HG03439 (cell line): ENCODE results near the gene CHN2.

Experiments used
- ATAC-seq: cut with Tn5 transposase; IDR thresholded peaks from one replicate; pipeline ENCODE4 v1.9.1; 2021; ENCODE audit warnings: mild to moderate bottlenecking, moderate library complexity; ENCODE audit not compliant: unreplicated experiment

Gene CHN2

GRCh38 chr7:29483219-29484104, 288.9 kb downstream of the CHN2 start:
- ATAC-seq: no peak

GRCh38 chr7:29484280-29484679, 289.7 kb downstream of the CHN2 start:
- no peak for ATAC-seq

GRCh38 chr7:29485339-29486190, 291.0 kb downstream of the CHN2 start:
- ATAC-seq: no peak

- no peak for ATAC-seq
These were observed 291.7 kb downstream of the CHN2 start for GRCh38 chr7:29486191-29486700.

- ATAC-seq: no peak
These were observed 292.8 kb downstream of the CHN2 start for GRCh38 chr7:29487424-29487823.

GRCh38 chr7:29488203-29488970, 293.8 kb downstream of the CHN2 start:
- no peak for ATAC-seq

- no peak for ATAC-seq
These were observed 294.4 kb downstream of the CHN2 start for GRCh38 chr7:29488977-29489376.

GRCh38 chr7:29490094-29490607, 295.6 kb downstream of the CHN2 start:
- ATAC-seq: no peak

- ATAC-seq: no peak
These were observed 299.8 kb downstream of the CHN2 start for GRCh38 chr7:29494350-29494749.

- ATAC-seq: no peak
These were observed 301.1 kb downstream of the CHN2 start for GRCh38 chr7:29495653-29496052.

- ATAC-seq: no peak
These were observed 301.9 kb downstream of the CHN2 start for GRCh38 chr7:29496355-29497020.

- no peak for ATAC-seq
These were observed 305.4 kb downstream of the CHN2 start for GRCh38 chr7:29499932-29500331.

GRCh38 chr7:29500719-29501118, 306.1 kb downstream of the CHN2 start:
- no peak for ATAC-seq

- ATAC-seq: no peak
These were observed 307.6 kb downstream of the CHN2 start for GRCh38 chr7:29502133-29502532.

- ATAC-seq: no peak
These were observed 311.4 kb downstream of the CHN2 start for GRCh38 chr7:29505931-29506330.

GRCh38 chr7:29508608-29509007, 314.0 kb downstream of the CHN2 start:
- no peak for ATAC-seq

GRCh38 chr7:29510028-29510427, 315.5 kb downstream of the CHN2 start:
- ATAC-seq: no peak

GRCh38 chr7:29511337-29511736, 316.8 kb downstream of the CHN2 start:
- ATAC-seq: no peak

- no peak for ATAC-seq
These were observed 317.3 kb downstream of the CHN2 start for GRCh38 chr7:29511851-29512250.

GRCh38 chr7:29516491-29516890, 321.9 kb downstream of the CHN2 start:
- ATAC-seq: no peak
